Measurements from ENCODE around the gene TSHZ3.

The TSHZ3 gene

GRCh38 chr19:31255174-31255799, 93.9 kb downstream of the TSHZ3 start:
- ChIA-PET POLR2A (ENCODE audit: low non-redundant PET) (no interaction called here), CTCF (no interaction called here)
- TF ChIP-seq CTCF (conservative IDR thresholded peaks at IDR 0.05; ENCODE audit: low read depth) = no peak
- DNase-seq (ENCODE audit: low spot score) = no peak
- peak overlapping the region; percentile 84 for H3K27ac ChIP-seq

GRCh38 chr19:31254611-31255010, 94.6 kb downstream of the TSHZ3 start:
- H3K27ac ChIP-seq = peak overlapping the region; percentile 84
- ChIA-PET POLR2A (ENCODE audit: low non-redundant PET) (interaction anchor here (0.6 kb wide), 1 partner anchor 1145 kb away, joined by 4 read pairs; no protein-coding TSS in a partner anchor), CTCF (interaction anchor here (0.6 to 0.7 kb wide), 2 partner anchors 64 to 571 kb away, joined by 3 to 4 read pairs; no protein-coding TSS in a partner anchor)
- TF ChIP-seq CTCF (conservative IDR thresholded peaks at IDR 0.05; ENCODE audit: low read depth) = no peak
- peak; percentile 26 for DNase-seq (ENCODE audit: low spot score)

GRCh38 chr19:31254180-31254551, 95.1 kb downstream of the TSHZ3 start:
- TF ChIP-seq CTCF (conservative IDR thresholded peaks at IDR 0.05; ENCODE audit: low read depth) = no peak
- ChIA-PET POLR2A (ENCODE audit: low non-redundant PET) (interaction anchor here (0.6 kb wide), 1 partner anchor 1146 kb away, joined by 4 read pairs; no protein-coding TSS in a partner anchor), CTCF (interaction anchor here (0.5 to 0.7 kb wide), 3 partner anchors 56 to 571 kb away, joined by 3 to 4 read pairs (median 4); no protein-coding TSS in a partner anchor)
- H3K27ac ChIP-seq = peak overlapping the region; percentile 84
- peak; percentile 86 for DNase-seq (ENCODE audit: low spot score)

GRCh38 chr19:31253526-31254179, 95.6 kb downstream of the TSHZ3 start:
- H3K27ac ChIP-seq = peak overlapping the region; percentile 84
- TF ChIP-seq CTCF (conservative IDR thresholded peaks at IDR 0.05; ENCODE audit: low read depth) = no peak
- DNase-seq (ENCODE audit: low spot score) = peak; percentile 29
- ChIA-PET POLR2A (ENCODE audit: low non-redundant PET) (interaction anchor here (0.6 kb wide), 1 partner anchor 1146 kb away, joined by 4 read pairs; no protein-coding TSS in a partner anchor), CTCF (interaction anchor here (0.5 kb wide), 1 partner anchor 56 kb away, joined by 4 read pairs; no protein-coding TSS in a partner anchor)

- TF ChIP-seq CTCF (conservative IDR thresholded peaks at IDR 0.05; ENCODE audit: low read depth) = no peak
- ChIA-PET POLR2A (ENCODE audit: low non-redundant PET) (no interaction called here), CTCF (no interaction called here)
- no peak for DNase-seq (ENCODE audit: low spot score)
- H3K27ac ChIP-seq = no peak overlapping the region
Measured at GRCh38 chr19:31252441-31252840, 96.8 kb downstream of the TSHZ3 start.

GRCh38 chr19:31249217-31249616, 100.0 kb downstream of the TSHZ3 start:
- POLR2A ChIA-PET (ENCODE audit: low non-redundant PET) = no interaction called here
- CTCF ChIA-PET = interaction anchor here (0.6 kb wide), 1 partner anchor 1337 kb away, joined by 3 read pairs; no protein-coding TSS in a partner anchor

More at GRCh38 chr19:31249217-31249616, 100.0 kb downstream of the TSHZ3 start:
- TF ChIP-seq CTCF (conservative IDR thresholded peaks at IDR 0.05; ENCODE audit: low read depth) = no peak
- DNase-seq (ENCODE audit: low spot score) = no peak
- H3K27ac ChIP-seq = no peak overlapping the region
